GM19452 (cell line): ENCODE results near the gene ALDH9A1.

Experiments
- ATAC-seq: cut with Tn5 transposase; IDR thresholded peaks from one replicate; pipeline ENCODE4 v1.9.1; 2021; ENCODE audit not compliant: unreplicated experiment

Gene ALDH9A1

DNA sequence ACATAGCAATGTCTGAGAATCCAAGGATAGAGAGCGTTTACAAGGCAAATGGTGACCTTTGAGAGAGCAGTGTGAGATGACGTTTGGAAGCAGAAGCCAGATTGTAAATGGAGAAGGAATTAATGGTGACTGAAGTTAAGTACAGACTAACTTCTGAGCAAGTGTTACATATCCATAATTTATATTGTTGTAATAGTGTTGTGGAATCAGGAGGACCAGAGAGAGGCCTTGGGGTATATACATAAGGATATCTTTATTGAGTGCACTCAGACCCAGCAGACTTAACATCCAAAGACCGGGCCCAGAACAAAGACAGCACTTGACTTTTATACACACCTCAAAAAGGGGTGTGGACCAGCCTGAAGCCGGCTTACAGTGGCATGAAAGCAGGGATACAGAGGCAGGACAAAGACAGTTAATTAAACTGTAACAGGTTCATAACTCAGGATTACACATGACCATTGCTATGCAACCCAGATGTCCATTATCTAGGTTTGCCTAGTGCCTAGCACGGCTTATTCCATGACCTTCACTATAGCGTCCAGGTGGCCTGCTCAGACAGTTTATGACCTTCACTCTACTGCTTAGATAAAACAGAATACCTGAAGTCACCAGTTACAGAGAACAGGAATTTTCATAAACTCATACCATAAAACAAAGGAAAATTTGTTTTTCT is 70.1 kb downstream of the ALDH9A1 start:
- ATAC-seq: no peak

DNA sequence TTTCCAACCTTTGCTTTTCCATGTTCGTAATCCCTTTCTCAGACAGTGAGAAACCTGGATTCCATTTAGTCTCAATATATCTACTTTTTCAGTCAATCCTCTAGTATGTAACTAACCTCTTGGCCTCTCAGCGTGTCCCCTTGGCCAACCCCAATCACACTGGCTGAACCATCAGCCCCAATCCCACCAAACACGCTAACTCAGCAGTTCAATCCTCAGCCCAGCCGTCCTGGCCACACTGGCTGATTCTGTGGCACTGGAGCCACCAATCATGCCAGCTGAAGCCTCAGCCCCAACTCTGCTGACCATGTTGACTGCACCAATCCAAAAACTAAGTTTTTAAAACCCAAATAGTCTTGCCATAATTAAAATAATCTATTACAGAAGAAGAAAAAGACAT is 73.9 kb downstream of the ALDH9A1 start:
- no peak for ATAC-seq

DNA sequence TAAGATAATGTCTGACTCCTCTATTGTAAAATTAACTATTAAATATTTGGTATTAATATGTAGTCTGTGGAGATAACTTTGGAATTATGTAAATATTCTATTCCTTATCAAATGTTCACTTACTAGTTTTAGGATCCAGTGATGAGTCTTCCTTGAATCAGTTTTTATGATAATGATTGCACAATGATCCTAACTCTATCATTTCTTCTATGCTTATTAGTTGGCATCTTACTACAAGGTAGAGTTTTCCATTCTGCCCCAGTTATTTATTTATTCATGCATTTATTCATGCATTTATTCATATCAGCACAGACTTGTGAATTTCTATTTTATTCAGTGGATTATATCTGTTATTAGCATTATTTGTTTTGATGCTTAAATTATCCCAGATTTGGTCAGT is 74.7 kb downstream of the ALDH9A1 start:
- no peak for ATAC-seq

DNA sequence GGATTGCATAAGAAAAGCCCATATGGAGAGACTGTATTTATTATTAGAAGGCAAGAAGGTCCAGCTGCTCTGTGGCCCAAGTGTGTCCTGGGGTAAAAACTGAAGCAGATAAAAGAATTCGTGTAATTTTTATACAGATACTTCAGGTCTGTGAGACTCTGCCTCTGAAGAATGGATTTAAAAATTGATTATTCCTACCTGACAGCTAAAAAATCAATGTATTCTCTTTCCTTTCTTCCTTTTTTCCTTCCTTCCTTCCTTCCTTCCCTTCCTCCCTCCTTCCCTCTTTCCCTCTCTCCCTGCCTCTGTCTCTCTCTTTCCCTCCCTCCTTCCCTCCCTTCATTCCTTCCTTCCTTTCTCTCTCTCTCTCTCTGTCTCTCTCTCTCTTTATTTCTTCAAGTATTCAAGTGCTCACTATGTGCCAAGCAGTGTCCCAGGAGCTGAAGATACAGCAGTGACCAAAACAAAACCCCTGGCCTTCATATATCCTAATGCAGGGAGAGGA is 78.7 kb downstream of the ALDH9A1 start:
- no peak for ATAC-seq

DNA sequence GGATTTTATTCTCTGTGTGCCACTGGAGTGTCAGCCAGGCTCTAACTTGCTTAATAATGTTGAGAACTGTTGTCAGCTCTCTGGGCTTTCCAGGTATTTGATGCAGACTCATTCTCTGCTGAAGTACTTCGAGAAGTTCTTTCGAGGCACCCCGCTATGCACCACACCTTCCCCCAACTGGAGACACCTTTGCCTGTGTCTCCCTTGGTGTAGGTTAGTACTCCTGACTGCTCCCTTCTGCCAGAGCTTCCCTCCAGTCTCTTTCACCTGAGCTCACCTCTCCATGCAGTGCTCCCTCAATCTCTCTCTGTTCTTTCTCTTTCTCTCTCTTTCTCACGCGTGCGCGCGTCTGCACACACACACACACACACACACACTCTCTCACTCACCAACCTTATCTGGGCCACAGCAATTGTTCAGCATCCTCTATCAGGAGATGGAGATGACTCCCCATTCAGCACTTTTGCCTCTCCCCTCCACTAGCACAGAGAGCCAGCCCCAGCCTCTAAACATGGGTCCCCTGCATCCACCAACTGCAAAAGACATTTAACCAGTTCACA is 81.3 kb downstream of the ALDH9A1 start:
- ATAC-seq: no peak

DNA sequence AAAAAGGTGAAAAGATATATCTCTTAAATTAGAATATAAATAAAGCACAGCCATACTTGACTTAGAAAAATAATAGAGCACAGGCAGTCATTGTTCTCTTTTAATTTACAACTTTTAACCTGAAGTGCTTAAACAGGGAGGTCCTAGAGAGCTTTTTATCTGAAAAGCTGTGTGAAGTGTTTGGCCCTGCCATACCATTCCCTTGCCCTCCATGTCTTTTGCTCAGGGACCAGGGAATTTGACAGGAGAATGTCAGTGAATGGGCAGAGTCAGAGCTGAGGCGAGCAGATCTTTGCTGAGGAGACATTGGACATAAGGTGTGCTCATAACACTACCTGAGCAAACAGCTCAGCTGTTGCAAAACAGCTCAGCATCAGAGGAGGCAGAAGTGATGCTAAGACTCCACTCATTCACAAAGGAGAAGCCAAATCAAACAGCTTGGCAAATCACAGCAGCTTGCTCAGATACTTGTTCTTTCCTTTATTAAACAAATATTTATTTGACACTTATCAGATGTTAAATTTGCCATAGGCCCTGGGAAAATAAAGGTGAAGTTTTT is 82.2 kb downstream of the ALDH9A1 start:
- ATAC-seq: no peak
